ENCODE results near the gene SVOP. TPM values are rescaled to one million over a fixed set of nuclear protein-coding genes. Genes with fewer than 3 reads are reported as not detected.
"Not testable (repeated sequence)": the region's sequence is repeated elsewhere in the genome, so short reads cannot be mapped to it uniquely, and the experiment has no call there.

SVOP gene
- total and polyA plus RNA-seq, 3 donors from 2014 or later, result 0.31 to 0.37 (median 0.31) TPM

DNA sequence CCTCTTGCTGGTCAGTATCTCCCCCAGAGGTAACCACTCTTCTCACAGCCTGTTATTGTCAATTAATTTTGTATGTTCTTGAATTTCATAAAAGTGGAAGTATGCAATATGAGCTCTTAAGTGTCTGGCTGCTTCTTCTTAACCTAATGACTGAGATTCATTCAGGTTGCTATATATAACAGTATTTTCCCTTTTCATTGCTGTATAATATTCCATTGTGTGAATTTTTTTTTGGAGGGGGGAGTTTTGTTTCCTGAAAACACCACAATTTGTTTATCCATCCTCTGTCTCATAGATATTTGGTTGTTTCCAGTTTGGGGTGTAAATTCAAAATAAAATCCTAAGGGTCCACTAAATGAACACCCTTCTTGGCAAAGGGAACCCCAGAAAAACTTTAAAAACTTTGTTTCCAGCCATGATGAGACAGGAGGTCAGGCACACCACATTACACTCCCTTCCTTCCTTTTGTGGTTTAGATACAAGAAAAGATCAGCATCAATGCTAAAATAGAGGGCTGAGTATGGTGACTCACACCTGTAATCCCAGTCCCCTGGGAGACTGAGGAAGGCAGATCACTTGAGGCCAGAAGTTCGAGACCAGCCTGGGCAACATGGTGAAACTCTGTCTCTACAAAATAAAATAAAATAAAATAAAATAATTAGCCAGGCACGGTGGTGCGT is 145.0 kb downstream of the SVOP start:
- H3K27me3 ChIP-seq, result no peaks in the 10 kb centered on the region
- WGBS, 2 donors, result 88 to 90% methylated on average over 3 of the region's 3 CpGs
- H3K4me3 ChIP-seq, result no peak overlapping the region
- H3K36me3 ChIP-seq (ENCODE audit: low read depth, missing control alignments), result no peaks in the 10 kb centered on the region
- no peak for TF ChIP-seq POLR2A (IDR thresholded peaks at IDR 0.05)
- TF ChIP-seq, protein P1, sequence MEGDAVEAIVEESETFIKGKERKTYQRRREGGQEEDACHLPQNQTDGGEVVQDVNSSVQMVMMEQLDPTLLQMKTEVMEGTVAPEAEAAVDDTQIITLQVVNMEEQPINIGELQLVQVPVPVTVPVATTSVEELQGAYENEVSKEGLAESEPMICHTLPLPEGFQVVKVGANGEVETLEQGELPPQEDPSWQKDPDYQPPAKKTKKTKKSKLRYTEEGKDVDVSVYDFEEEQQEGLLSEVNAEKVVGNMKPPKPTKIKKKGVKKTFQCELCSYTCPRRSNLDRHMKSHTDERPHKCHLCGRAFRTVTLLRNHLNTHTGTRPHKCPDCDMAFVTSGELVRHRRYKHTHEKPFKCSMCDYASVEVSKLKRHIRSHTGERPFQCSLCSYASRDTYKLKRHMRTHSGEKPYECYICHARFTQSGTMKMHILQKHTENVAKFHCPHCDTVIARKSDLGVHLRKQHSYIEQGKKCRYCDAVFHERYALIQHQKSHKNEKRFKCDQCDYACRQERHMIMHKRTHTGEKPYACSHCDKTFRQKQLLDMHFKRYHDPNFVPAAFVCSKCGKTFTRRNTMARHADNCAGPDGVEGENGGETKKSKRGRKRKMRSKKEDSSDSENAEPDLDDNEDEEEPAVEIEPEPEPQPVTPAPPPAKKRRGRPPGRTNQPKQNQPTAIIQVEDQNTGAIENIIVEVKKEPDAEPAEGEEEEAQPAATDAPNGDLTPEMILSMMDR (IDR thresholded peaks at IDR 0.05), result no peak
- no peak overlapping the region for H3K27ac ChIP-seq
- H3K9me3 ChIP-seq, result no peaks in the 10 kb centered on the region
- no peak for DNase-seq
- no peaks in the 10 kb centered on the region for H3K4me1 ChIP-seq
- intact Hi-C loops (cut with DNase I; ENCODE audit: low total_unique reads), result no loop called here

DNA sequence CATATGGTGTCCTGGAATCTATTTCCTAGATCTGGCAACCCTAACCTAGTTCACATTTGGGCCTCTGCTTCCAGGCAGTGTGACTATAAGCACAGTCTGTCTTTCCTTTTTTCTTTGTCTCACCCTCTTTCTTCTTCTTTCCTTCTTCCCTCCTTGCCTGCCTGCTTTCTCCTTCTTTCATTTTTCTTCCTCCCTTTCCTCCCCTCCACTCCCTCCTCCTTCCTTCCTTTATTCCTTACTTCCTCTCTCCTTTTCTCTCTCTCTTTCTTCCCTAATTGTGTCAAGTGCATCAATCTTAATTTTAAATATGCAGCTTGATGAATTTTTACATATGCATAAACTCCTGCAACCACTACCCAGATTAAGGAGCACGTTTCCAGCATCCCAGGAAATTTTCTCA is 145.6 kb downstream of the SVOP start:
- DNase-seq, result no peak
- 38 to 74% methylated on average over 1 of the region's 1 CpG for WGBS, 2 donors
- H3K27me3 ChIP-seq, result no peaks in the 10 kb centered on the region
- no peaks in the 10 kb centered on the region for H3K9me3 ChIP-seq
- no peak overlapping the region for H3K4me3 ChIP-seq
- H3K36me3 ChIP-seq (ENCODE audit: low read depth, missing control alignments), result no peaks in the 10 kb centered on the region
- TF ChIP-seq, protein P1 (IDR thresholded peaks at IDR 0.05), result no peak
- TF ChIP-seq POLR2A (IDR thresholded peaks at IDR 0.05), result no peak
- no peaks in the 10 kb centered on the region for H3K4me1 ChIP-seq
- intact Hi-C loops (cut with DNase I; ENCODE audit: low total_unique reads), result no loop called here
- no peak overlapping the region for H3K27ac ChIP-seq

DNA sequence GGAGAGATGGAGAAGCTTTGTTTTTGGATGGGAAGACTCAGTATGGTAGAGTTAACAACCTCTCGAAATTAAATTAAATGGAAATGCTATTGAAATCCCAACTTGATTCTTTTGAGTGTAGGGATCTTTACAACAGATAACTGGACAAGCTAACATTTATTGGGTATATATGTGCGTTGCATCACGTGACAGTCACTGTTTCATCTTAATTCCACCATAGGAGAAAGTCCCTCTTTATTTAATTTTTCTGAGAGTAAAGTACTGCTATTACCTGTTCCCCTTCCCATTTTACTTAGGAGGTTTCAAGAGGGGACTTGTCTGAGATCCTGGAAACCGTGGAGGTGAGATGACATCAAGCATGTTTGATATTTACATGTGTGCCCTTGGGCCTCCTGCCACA is 152.1 kb downstream of the SVOP start:
- Histone ChIP-seq H3K4me3 (no peak overlapping the region), H3K4me1 (no peaks in the 10 kb centered on the region), H3K27ac (no peak overlapping the region), H3K27me3 (no peaks in the 10 kb centered on the region), H3K36me3 (ENCODE audit: low read depth, missing control alignments) (no peaks in the 10 kb centered on the region), H3K9me3 (no peaks in the 10 kb centered on the region)
- DNase-seq, result no peak
- WGBS, 2 donors, result 89 to 94% methylated on average over 4 of the region's 4 CpGs
- TF ChIP-seq POLR2A (IDR thresholded peaks at IDR 0.05), result no peak
- TF ChIP-seq, protein P1 (IDR thresholded peaks at IDR 0.05), result no peak
- intact Hi-C loops (cut with DNase I; ENCODE audit: low total_unique reads), result no loop called here

DNA sequence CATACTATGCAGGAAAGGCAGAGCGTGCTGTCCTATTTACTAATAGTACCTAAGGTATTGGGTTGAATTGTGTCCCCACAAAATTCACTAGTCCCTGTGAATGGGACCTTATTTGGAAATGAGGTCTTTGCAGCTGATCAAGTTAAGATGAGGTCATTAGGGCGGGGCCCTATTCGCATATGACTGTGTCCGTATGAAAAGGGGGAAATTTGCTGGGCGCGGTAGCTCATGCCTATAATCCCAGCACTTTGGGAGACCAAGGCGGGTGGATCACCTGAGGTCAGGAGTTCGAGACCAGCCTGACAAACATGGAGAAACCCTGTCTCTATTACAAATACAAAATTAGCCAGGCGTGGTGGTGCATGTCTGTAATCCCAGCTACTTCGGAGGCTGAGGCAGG is 154.8 kb downstream of the SVOP start:
- intact Hi-C loops (cut with DNase I; ENCODE audit: low total_unique reads); H3K27ac ChIP-seq; H3K27me3 ChIP-seq; H3K4me3 ChIP-seq; DNase-seq; H3K36me3 ChIP-seq (ENCODE audit: low read depth, missing control alignments); H3K4me1 ChIP-seq; H3K9me3 ChIP-seq: not testable (repeated sequence)
- 92 to 93% methylated on average over 10 of the region's 10 CpGs for WGBS, 2 donors

DNA sequence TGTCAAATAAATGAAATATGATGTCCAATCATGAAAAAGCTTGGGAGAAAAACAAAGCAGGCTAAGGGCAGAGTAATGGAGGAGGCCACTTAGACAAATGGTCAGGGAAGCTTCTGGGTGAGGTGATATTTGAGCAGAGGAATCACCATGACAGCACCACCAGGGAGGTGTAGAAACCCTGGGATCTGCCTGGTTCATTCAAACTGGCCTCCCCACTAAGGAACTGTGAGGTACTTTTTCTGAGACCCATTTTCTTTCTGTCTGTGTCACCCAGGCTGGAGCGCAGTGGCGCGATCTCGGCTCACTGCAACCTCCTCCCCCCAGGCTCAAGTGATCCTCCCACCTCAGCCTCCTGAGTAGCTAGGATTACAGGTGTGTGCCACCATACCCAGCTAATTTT is 155.7 kb downstream of the SVOP start:
- DNase-seq, result no peak
- intact Hi-C loops (cut with DNase I; ENCODE audit: low total_unique reads), result no loop called here
- Histone ChIP-seq H3K9me3 (no peaks in the 10 kb centered on the region), H3K27me3 (no peaks in the 10 kb centered on the region), H3K27ac (no peak overlapping the region), H3K36me3 (ENCODE audit: low read depth, missing control alignments) (no peaks in the 10 kb centered on the region), H3K4me1 (no peaks in the 10 kb centered on the region), H3K4me3 (no peak overlapping the region)
- TF ChIP-seq, protein P1 (IDR thresholded peaks at IDR 0.05), result no peak
- TF ChIP-seq POLR2A (IDR thresholded peaks at IDR 0.05), result no peak
- WGBS, 2 donors, result 96 to 98% methylated on average over 4 of the region's 4 CpGs

Data from testis (tissue), 3 donors.